Measurements from ENCODE around the gene DCAF15. TPM values are rescaled to one million over a fixed set of nuclear protein-coding genes. Genes with fewer than 3 reads are reported as not detected.

Gene DCAF15
- total RNA-seq, 1 experiment from 2014 or later = 43.0 TPM

DNA sequence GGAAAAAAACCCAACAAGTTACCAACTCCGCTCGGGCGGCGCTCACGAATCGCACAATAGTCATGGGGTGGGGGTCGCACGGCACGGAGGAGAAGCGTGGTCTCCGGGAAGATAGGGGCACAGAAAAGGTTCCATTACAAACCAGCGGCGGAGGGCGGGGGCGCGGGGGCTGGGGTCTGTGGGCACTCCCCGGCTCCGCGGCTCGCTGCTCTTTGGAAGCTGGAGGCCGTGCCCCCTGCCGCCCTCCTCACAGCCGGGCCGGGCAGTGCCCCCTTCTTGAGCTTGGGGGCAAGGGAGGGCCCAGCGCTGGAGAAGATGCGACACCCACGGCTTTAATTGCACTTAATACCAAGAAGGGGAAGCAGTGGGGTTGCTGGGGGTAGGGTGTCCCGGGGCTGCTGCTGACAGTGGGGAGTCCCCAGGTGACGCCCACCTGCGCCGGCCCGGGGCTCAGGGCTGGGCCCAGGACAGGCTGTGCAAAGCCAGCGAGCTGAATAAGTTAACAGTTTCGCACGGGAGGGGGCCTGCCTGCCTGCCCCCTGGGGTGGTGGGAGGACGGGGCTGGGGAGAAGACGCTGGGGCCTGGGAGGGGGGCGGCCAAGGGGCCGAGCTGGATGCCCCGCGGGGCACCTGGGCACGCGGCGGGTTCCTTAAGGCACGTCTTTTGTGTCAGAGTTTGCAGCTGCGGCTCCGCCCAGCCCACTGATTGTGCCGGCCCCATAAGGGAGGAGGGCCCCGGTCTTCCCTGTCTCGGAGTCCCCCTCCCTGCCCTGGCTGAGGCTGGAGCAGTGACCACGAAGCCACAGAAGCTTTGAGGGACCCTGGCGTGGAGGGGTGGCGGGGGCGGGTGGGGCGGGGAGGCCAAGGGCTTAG, 9.8 kb downstream of the DCAF15 start:
- no peaks in the 10 kb centered on the region for H3K27me3 Mint-ChIP-seq (ENCODE audit: insufficient read depth, unreplicated experiment)
- H3K9me3 Mint-ChIP-seq (ENCODE audit: unreplicated experiment) = no peaks in the 10 kb centered on the region
- H3K27me3 ChIP-seq (replicated peaks; ENCODE audit: control insufficient read depth, insufficient read depth, low read length) = no peaks in the 10 kb centered on the region
- no peak overlapping the region for H3K4me3 Mint-ChIP-seq (ENCODE audit: unreplicated experiment)
- no TSS peak for BruUV-seq (replicated peaks)
- H3K4me1 ChIP-seq = no peaks in the 10 kb centered on the region
- no peak overlapping the region for H3K4me3 ChIP-seq (ENCODE audit: low read depth, low read length)
- intact Hi-C loops (cut with micrococcal nuclease; ENCODE audit: unreplicated experiment) = no loop called here
- no peaks in the 10 kb centered on the region for H3K9me3 ChIP-seq
- TF ChIP-seq, protein P1, sequence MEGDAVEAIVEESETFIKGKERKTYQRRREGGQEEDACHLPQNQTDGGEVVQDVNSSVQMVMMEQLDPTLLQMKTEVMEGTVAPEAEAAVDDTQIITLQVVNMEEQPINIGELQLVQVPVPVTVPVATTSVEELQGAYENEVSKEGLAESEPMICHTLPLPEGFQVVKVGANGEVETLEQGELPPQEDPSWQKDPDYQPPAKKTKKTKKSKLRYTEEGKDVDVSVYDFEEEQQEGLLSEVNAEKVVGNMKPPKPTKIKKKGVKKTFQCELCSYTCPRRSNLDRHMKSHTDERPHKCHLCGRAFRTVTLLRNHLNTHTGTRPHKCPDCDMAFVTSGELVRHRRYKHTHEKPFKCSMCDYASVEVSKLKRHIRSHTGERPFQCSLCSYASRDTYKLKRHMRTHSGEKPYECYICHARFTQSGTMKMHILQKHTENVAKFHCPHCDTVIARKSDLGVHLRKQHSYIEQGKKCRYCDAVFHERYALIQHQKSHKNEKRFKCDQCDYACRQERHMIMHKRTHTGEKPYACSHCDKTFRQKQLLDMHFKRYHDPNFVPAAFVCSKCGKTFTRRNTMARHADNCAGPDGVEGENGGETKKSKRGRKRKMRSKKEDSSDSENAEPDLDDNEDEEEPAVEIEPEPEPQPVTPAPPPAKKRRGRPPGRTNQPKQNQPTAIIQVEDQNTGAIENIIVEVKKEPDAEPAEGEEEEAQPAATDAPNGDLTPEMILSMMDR (IDR thresholded peaks at IDR 0.05; ENCODE audit: insufficient read depth in 1 of 2, low read depth in 1 of 2, low read length in 1 of 2, severe bottlenecking in 1 of 2, unreplicated experiment in 1 of 2) = no peak
- peaks cover 37% of the 10 kb centered on the region for H3K36me3 Mint-ChIP-seq (ENCODE audit: insufficient read depth, unreplicated experiment)
- H3K27ac Mint-ChIP-seq (ENCODE audit: unreplicated experiment) = no peak overlapping the region
- ChIA-PET POLR2A (interaction anchor here (0.5 kb wide), 1 partner anchor 10 kb away, joined by 17 read pairs; the partner anchor contains the start of gene DCAF15), CTCF (interaction anchor here (1.0 kb wide), 1 partner anchor 66 kb away, joined by 7 read pairs; the partner anchor contains the start of gene RLN3)
- no peak for DNase-seq
- H3K4me1 Mint-ChIP-seq (ENCODE audit: low read depth, unreplicated experiment) = no peaks in the 10 kb centered on the region
- H3K36me3 ChIP-seq (ENCODE audit: control insufficient read depth, insufficient read depth, low read length) = peaks cover 3% of the 10 kb centered on the region

DNA sequence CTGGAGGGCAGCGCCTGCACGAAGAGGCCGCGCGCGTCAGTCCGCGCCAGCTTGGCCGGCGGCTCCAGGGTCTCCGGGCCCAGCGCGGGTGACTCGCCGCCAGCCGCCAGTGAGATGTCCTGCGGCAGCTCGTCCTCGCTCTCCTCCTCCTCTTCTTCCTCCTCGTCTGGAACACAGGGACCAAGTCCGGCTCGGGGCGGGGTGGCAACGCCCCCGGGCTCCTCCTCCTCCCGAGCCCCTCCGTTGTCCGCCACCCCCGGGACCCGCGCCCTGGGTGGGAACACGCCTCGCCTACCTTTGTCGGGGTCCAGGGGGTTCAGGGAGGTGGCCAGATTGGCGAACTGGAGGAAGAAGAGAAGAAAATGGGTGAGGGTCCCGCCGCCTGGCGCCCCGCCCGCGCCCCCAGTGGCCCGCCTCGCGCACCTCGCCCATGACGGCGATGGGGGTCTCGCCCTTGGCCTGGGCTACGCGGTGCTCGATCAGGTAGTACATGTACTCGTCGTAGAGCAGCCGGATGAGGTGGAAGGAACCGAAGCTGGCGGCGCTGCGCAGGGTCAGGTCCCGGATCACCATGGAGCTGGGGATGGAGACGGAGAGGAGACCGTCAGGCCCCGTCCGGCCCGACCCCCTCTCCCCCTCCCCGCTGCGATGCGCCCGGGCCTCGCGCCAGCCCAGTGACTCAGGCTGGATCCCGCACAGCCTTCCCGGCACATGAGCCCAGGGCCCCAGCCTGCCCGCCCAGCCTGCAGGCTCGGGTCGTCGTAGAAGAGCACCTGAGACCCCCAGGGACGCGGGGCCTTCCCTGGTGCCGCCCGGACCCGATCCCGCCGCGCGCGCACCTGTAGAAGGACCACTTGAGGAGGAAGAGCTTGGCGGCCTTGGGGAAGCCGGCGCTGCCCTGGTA, 10.6 kb downstream of the DCAF15 start:
- intact Hi-C loops (cut with micrococcal nuclease; ENCODE audit: unreplicated experiment) = no loop called here
- H3K27me3 Mint-ChIP-seq (ENCODE audit: insufficient read depth, unreplicated experiment) = no peaks in the 10 kb centered on the region
- H3K27me3 ChIP-seq (replicated peaks; ENCODE audit: control insufficient read depth, insufficient read depth, low read length) = no peaks in the 10 kb centered on the region
- TF ChIP-seq, protein P1 (IDR thresholded peaks at IDR 0.05; ENCODE audit: insufficient read depth in 1 of 2, low read depth in 1 of 2, low read length in 1 of 2, severe bottlenecking in 1 of 2, unreplicated experiment in 1 of 2) = no peak
- H3K4me1 Mint-ChIP-seq (ENCODE audit: low read depth, unreplicated experiment) = no peaks in the 10 kb centered on the region
- no peaks in the 10 kb centered on the region for H3K9me3 Mint-ChIP-seq (ENCODE audit: unreplicated experiment)
- ChIA-PET CTCF (no interaction called here), POLR2A (no interaction called here)
- no peaks in the 10 kb centered on the region for H3K4me1 ChIP-seq
- BruUV-seq (replicated peaks) = no TSS peak
- DNase-seq = no peak
- H3K4me3 Mint-ChIP-seq (ENCODE audit: unreplicated experiment) = no peak overlapping the region
- peaks cover 3% of the 10 kb centered on the region for H3K36me3 ChIP-seq (ENCODE audit: control insufficient read depth, insufficient read depth, low read length)
- peaks cover 34% of the 10 kb centered on the region for H3K36me3 Mint-ChIP-seq (ENCODE audit: insufficient read depth, unreplicated experiment)
- H3K27ac Mint-ChIP-seq (ENCODE audit: unreplicated experiment) = no peak overlapping the region
- H3K4me3 ChIP-seq (ENCODE audit: low read depth, low read length) = no peak overlapping the region
- no peaks in the 10 kb centered on the region for H3K9me3 ChIP-seq

DNA sequence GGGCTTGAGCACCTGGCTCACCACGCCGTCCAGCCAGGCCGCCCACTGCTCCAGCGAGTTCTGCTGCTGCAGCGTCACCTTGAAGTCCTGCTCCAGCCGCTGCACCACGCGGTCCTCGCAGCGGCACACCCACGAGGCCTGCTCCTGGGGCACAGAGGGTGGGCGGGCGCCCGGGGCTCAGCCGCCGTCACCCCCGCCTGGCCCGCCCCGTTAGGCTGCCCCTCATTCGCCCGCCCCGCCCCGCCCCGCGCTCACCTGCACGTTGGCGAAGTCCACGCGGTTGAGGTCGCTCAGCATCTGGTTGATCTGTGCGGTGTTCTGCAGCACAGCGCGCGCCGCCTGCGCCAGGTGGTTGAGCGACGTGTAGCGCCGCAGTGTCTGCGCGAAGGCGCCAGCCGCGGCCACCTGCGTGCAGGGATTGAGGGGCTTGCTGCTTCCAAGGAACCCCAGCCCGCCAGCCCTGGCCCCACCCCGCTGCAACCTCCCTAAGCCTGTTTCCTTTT, 11.3 kb downstream of the DCAF15 start:
- H3K36me3 Mint-ChIP-seq (ENCODE audit: insufficient read depth, unreplicated experiment) = peaks cover 31% of the 10 kb centered on the region
- Histone ChIP-seq H3K9me3 (no peaks in the 10 kb centered on the region), H3K27me3 (replicated peaks; ENCODE audit: control insufficient read depth, insufficient read depth, low read length) (no peaks in the 10 kb centered on the region), H3K4me1 (no peaks in the 10 kb centered on the region), H3K36me3 (ENCODE audit: control insufficient read depth, insufficient read depth, low read length) (peaks cover 3% of the 10 kb centered on the region), H3K4me3 (ENCODE audit: low read depth, low read length) (no peak overlapping the region)
- H3K27ac Mint-ChIP-seq (ENCODE audit: unreplicated experiment) = no peak overlapping the region
- DNase-seq = no peak
- H3K4me1 Mint-ChIP-seq (ENCODE audit: low read depth, unreplicated experiment) = no peaks in the 10 kb centered on the region
- BruUV-seq (replicated peaks) = no TSS peak
- no peaks in the 10 kb centered on the region for H3K9me3 Mint-ChIP-seq (ENCODE audit: unreplicated experiment)
- no peak overlapping the region for H3K4me3 Mint-ChIP-seq (ENCODE audit: unreplicated experiment)
- no peaks in the 10 kb centered on the region for H3K27me3 Mint-ChIP-seq (ENCODE audit: insufficient read depth, unreplicated experiment)
- ChIA-PET CTCF (no interaction called here), POLR2A (no interaction called here)
- TF ChIP-seq, protein P1 (IDR thresholded peaks at IDR 0.05; ENCODE audit: insufficient read depth in 1 of 2, low read depth in 1 of 2, low read length in 1 of 2, severe bottlenecking in 1 of 2, unreplicated experiment in 1 of 2) = no peak
- intact Hi-C loops (cut with micrococcal nuclease; ENCODE audit: unreplicated experiment) = no loop called here

All from Caco-2 (cell line).